ENCODE measurements around the gene SYNRG. TPM values are rescaled to one million over a fixed set of nuclear protein-coding genes. Genes with fewer than 3 reads are reported as not detected.

Gene SYNRG
- total RNA-seq, 1 experiment from 2014 or later: 46.6 TPM

DNA sequence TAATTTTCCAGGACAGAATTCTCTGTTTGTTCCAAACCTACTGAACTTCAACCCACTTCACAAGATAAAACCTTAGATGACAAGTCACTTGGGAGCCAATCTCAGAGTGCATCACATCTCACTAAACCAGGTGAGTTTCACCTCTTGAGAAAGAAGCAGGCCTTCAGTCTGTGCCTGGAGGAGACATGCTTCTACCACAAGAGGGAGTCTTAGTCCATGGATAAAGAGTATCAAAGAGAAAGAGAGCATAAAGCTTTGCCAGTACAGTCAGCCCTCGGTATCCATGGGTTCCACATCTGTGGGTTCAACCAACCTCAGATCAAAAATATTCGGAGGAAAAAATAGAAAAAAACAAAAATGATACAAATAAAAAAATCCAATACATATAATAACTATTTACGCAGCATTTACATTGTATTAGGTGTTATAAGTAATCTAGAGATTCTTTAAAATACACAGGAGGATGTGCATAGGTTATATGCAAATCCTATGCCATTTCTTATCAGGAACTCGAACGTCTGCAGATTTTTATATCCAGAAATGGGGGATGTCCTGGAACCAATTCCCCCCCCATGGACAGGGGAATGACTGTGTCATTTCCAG lies 81.9 kb downstream of the SYNRG start:
- Histone ChIP-seq H3K4me3 (ENCODE audit: low read length) (no peak overlapping the region), H4K20me1 (ENCODE audit: insufficient read depth, low read depth, low read length) (no peaks in the 10 kb centered on the region), H3K36me3 (ENCODE audit: insufficient read depth, low read length) (peaks cover 6% of the 10 kb centered on the region; the same call in 1 of the 2 replicates), H3K9me3 (ENCODE audit: low read length) (no peaks in the 10 kb centered on the region), H3K79me2 (ENCODE audit: low read length) (no peaks in the 10 kb centered on the region), H3K27me3 (ENCODE audit: low read length) (no peaks in the 10 kb centered on the region), H3K9me2 (replicated peaks; ENCODE audit: insufficient read depth, low read length) (no peaks in the 10 kb centered on the region), H3K9ac (ENCODE audit: low read length) (no peak overlapping the region), H3K4me2 (ENCODE audit: low read depth, low read length, poor library complexity, severe bottlenecking) (no peak overlapping the region), H3K4me1 (ENCODE audit: low read length) (peaks cover 18% of the 10 kb centered on the region), H2AFZ (ENCODE audit: low read length) (no peak overlapping the region), H3K27ac (ENCODE audit: low read length) (no peak overlapping the region)
- peak; percentile 87 for DNase-seq

GRCh38 chr17:37523715-37524219 lies 85.5 kb downstream of the SYNRG start:
- H4K20me1 ChIP-seq (ENCODE audit: insufficient read depth, low read depth, low read length): no peaks in the 10 kb centered on the region
- no peak overlapping the region for H3K4me2 ChIP-seq (ENCODE audit: low read depth, low read length, poor library complexity, severe bottlenecking)
- H3K36me3 ChIP-seq (ENCODE audit: insufficient read depth, low read length): peaks cover 3% of the 10 kb centered on the region; the same call in 1 of the 2 replicates
- no peak for DNase-seq
- no peak overlapping the region for H2AFZ ChIP-seq (ENCODE audit: low read length)
- H3K27me3 ChIP-seq (ENCODE audit: low read length): no peaks in the 10 kb centered on the region
- no peaks in the 10 kb centered on the region for H3K9me3 ChIP-seq (ENCODE audit: low read length)
- H3K9ac ChIP-seq (ENCODE audit: low read length): no peak overlapping the region
- peaks cover 14% of the 10 kb centered on the region for H3K4me1 ChIP-seq (ENCODE audit: low read length)
- no peak overlapping the region for H3K4me3 ChIP-seq (ENCODE audit: low read length)
- H3K27ac ChIP-seq (ENCODE audit: low read length): no peak overlapping the region
- H3K79me2 ChIP-seq (ENCODE audit: low read length): no peaks in the 10 kb centered on the region
- H3K9me2 ChIP-seq (replicated peaks; ENCODE audit: insufficient read depth, low read length): no peaks in the 10 kb centered on the region

GRCh38 chr17:37521821-37522220 lies 87.4 kb downstream of the SYNRG start:
- H3K27ac ChIP-seq (ENCODE audit: low read length): no peak overlapping the region
- H3K27me3 ChIP-seq (ENCODE audit: low read length): no peaks in the 10 kb centered on the region
- no peak overlapping the region for H2AFZ ChIP-seq (ENCODE audit: low read length)
- H4K20me1 ChIP-seq (ENCODE audit: insufficient read depth, low read depth, low read length): no peaks in the 10 kb centered on the region
- no peak for DNase-seq
- H3K9me3 ChIP-seq (ENCODE audit: low read length): no peaks in the 10 kb centered on the region
- no peak overlapping the region for H3K4me3 ChIP-seq (ENCODE audit: low read length)
- no peaks in the 10 kb centered on the region for H3K79me2 ChIP-seq (ENCODE audit: low read length)
- H3K9me2 ChIP-seq (replicated peaks; ENCODE audit: insufficient read depth, low read length): no peaks in the 10 kb centered on the region
- H3K36me3 ChIP-seq (ENCODE audit: insufficient read depth, low read length): peaks cover 9% of the 10 kb centered on the region; the same call in 1 of the 2 replicates
- no peak overlapping the region for H3K9ac ChIP-seq (ENCODE audit: low read length)
- H3K4me1 ChIP-seq (ENCODE audit: low read length): no peaks in the 10 kb centered on the region
- no peak overlapping the region for H3K4me2 ChIP-seq (ENCODE audit: low read depth, low read length, poor library complexity, severe bottlenecking)

DNA sequence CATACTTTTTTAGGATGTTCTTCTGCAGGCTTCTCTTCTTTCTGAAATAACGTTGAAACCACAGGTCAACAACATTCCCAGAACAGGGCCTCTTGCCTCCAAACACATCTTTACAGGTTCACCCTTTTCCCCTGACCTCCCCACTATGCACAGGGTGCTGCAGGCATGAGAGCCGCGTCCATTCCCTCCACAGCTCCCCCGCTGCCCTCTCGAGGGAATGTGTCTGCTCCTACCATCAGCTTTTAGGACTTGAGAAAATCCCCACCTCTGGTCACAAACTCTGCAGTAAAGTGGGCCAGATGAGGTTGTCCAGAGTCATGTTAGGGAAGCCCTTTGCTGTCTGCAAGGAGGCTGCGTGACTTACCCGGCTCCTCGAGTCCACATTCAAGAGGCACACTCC lies 89.0 kb downstream of the SYNRG start:
- Histone ChIP-seq H2AFZ (ENCODE audit: low read length) (no peak overlapping the region), H3K36me3 (ENCODE audit: insufficient read depth, low read length) (peaks cover 9% of the 10 kb centered on the region; the same call in 1 of the 2 replicates), H3K9ac (ENCODE audit: low read length) (no peak overlapping the region)

DNA sequence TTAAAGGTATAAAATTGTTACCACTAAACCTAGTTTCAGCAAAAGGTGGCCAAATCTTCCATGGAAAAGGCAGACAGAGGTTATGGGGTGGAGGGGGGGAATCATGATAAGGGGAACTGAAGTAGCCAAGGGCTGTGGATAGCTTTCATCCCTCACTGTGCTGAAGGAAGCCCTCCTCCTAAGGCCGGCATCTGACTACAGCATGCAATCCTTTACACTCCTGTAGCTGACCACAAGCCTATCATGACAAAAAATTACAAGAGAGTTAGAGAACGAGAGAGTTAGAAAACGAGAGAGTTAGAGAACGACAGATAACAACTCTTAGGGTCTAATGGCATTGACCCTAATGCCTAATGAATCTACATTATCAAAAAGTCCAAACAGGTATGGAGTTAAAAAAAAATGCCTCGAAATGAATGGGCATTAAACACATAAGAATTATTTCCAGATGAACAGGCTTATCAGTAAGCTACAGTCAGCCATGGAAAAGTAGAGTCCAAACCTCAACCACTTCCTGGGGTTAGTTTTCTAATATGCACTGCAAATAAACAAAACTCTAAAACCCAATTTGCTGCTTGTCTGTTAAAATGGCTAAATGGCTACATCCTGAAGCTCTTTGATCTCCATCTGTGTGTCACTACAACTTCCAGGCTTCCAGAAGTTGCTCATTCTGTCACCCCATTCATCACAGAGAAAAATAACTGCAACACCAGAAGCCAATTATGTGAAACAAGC lies 89.8 kb downstream of the SYNRG start:
- H3K9me3 ChIP-seq (ENCODE audit: low read length): no peaks in the 10 kb centered on the region
- no peak overlapping the region for H3K4me3 ChIP-seq (ENCODE audit: low read length)
- DNase-seq: no peak
- no peak overlapping the region for H3K4me2 ChIP-seq (ENCODE audit: low read depth, low read length, poor library complexity, severe bottlenecking)
- H4K20me1 ChIP-seq (ENCODE audit: insufficient read depth, low read depth, low read length): no peaks in the 10 kb centered on the region
- no peak overlapping the region for H3K9ac ChIP-seq (ENCODE audit: low read length)
- no peaks in the 10 kb centered on the region for H3K9me2 ChIP-seq (replicated peaks; ENCODE audit: insufficient read depth, low read length)
- H3K36me3 ChIP-seq (ENCODE audit: insufficient read depth, low read length): peaks cover 9% of the 10 kb centered on the region; the same call in 1 of the 2 replicates
- no peak overlapping the region for H2AFZ ChIP-seq (ENCODE audit: low read length)
- H3K27me3 ChIP-seq (ENCODE audit: low read length): no peaks in the 10 kb centered on the region
- H3K79me2 ChIP-seq (ENCODE audit: low read length): no peaks in the 10 kb centered on the region
- no peak overlapping the region for H3K27ac ChIP-seq (ENCODE audit: low read length)
- peaks cover 10% of the 10 kb centered on the region for H3K4me1 ChIP-seq (ENCODE audit: low read length)

More for the DNA sequence above, 89.0 kb downstream of the SYNRG start:
- Histone ChIP-seq H3K4me1 (ENCODE audit: low read length) (peaks cover 10% of the 10 kb centered on the region), H3K27ac (ENCODE audit: low read length) (no peak overlapping the region), H3K4me2 (ENCODE audit: low read depth, low read length, poor library complexity, severe bottlenecking) (no peak overlapping the region), H4K20me1 (ENCODE audit: insufficient read depth, low read depth, low read length) (no peaks in the 10 kb centered on the region), H3K9me3 (ENCODE audit: low read length) (no peaks in the 10 kb centered on the region), H3K9me2 (replicated peaks; ENCODE audit: insufficient read depth, low read length) (no peaks in the 10 kb centered on the region), H3K4me3 (ENCODE audit: low read length) (no peak overlapping the region), H3K27me3 (ENCODE audit: low read length) (no peaks in the 10 kb centered on the region), H3K79me2 (ENCODE audit: low read length) (no peaks in the 10 kb centered on the region)
- no peak for DNase-seq

DNA sequence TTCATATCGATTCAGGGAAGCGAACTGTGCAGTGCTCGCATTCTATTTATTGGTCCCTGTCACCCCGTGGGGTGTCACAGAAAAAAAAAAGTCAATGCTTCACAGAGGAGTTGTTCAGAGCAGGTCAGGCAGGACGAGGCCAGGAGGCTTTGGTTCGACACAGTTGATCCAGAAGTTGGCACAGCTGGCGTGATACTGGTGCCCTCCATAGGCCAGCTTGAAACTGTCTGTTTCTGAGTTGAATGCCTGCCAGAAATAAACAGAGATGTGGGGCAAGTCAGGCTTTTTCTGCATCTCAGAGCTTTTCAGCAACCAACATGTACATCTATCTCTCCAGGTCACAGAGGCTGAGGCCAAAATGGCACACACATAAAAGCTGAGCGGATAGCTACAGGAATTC lies 90.4 kb downstream of the SYNRG start:
- no peak for DNase-seq
- H2AFZ ChIP-seq (ENCODE audit: low read length): no peak overlapping the region
- no peaks in the 10 kb centered on the region for H4K20me1 ChIP-seq (ENCODE audit: insufficient read depth, low read depth, low read length)
- H3K4me3 ChIP-seq (ENCODE audit: low read length): no peak overlapping the region
- no peaks in the 10 kb centered on the region for H3K9me2 ChIP-seq (replicated peaks; ENCODE audit: insufficient read depth, low read length)
- H3K79me2 ChIP-seq (ENCODE audit: low read length): no peaks in the 10 kb centered on the region
- H3K4me2 ChIP-seq (ENCODE audit: low read depth, low read length, poor library complexity, severe bottlenecking): no peak overlapping the region
- H3K27me3 ChIP-seq (ENCODE audit: low read length): no peaks in the 10 kb centered on the region
- H3K27ac ChIP-seq (ENCODE audit: low read length): no peak overlapping the region
- H3K4me1 ChIP-seq (ENCODE audit: low read length): peaks cover 10% of the 10 kb centered on the region
- no peaks in the 10 kb centered on the region for H3K9me3 ChIP-seq (ENCODE audit: low read length)
- H3K9ac ChIP-seq (ENCODE audit: low read length): no peak overlapping the region
- peaks cover 13% of the 10 kb centered on the region; the same call in 1 of the 2 replicates for H3K36me3 ChIP-seq (ENCODE audit: insufficient read depth, low read length)

GRCh38 chr17:37517881-37518280 lies 91.3 kb downstream of the SYNRG start:
- Histone ChIP-seq H3K27me3 (ENCODE audit: low read length) (no peaks in the 10 kb centered on the region), H3K36me3 (ENCODE audit: insufficient read depth, low read length) (peaks cover 15% of the 10 kb centered on the region; the same call in 1 of the 2 replicates)

DNA sequence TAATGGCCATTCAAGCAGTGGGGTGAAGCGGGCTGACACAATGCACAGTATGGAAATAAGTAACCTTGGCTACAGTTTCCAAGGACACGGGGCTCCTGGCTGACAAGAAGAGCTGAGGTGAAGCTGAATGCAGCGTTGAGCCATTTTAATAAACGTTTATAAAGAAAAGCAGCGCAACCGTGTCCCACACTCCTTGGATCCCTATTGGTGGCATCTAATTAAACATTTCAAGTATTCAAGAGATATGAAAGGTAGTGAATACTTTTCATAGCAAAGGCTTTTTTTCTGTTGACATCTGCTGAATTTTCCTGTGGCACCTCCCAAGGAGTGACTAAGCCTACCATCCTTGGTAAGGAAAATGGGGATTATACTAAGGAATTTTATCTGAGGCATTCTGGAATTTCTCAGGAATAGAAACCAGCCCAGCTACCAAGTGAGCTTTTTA lies 93.1 kb downstream of the SYNRG start:
- Histone ChIP-seq H3K4me1 (ENCODE audit: low read length) (peaks cover 10% of the 10 kb centered on the region), H4K20me1 (ENCODE audit: insufficient read depth, low read depth, low read length) (no peaks in the 10 kb centered on the region), H3K36me3 (ENCODE audit: insufficient read depth, low read length) (peaks cover 15% of the 10 kb centered on the region; the same call in 1 of the 2 replicates), H3K9me2 (replicated peaks; ENCODE audit: insufficient read depth, low read length) (no peaks in the 10 kb centered on the region), H3K79me2 (ENCODE audit: low read length) (no peaks in the 10 kb centered on the region), H3K4me2 (ENCODE audit: low read depth, low read length, poor library complexity, severe bottlenecking) (no peak overlapping the region), H2AFZ (ENCODE audit: low read length) (no peak overlapping the region), H3K27ac (ENCODE audit: low read length) (no peak overlapping the region), H3K27me3 (ENCODE audit: low read length) (no peaks in the 10 kb centered on the region), H3K9ac (ENCODE audit: low read length) (no peak overlapping the region), H3K9me3 (ENCODE audit: low read length) (no peaks in the 10 kb centered on the region), H3K4me3 (ENCODE audit: low read length) (no peak overlapping the region)
- DNase-seq: no peak

More at GRCh38 chr17:37517881-37518280, 91.3 kb downstream of the SYNRG start:
- Histone ChIP-seq H2AFZ (ENCODE audit: low read length) (no peak overlapping the region), H3K4me3 (ENCODE audit: low read length) (no peak overlapping the region), H3K27ac (ENCODE audit: low read length) (no peak overlapping the region), H3K9me3 (ENCODE audit: low read length) (no peaks in the 10 kb centered on the region), H3K9ac (ENCODE audit: low read length) (no peak overlapping the region), H3K79me2 (ENCODE audit: low read length) (no peaks in the 10 kb centered on the region), H3K9me2 (replicated peaks; ENCODE audit: insufficient read depth, low read length) (no peaks in the 10 kb centered on the region), H3K4me1 (ENCODE audit: low read length) (peaks cover 10% of the 10 kb centered on the region), H4K20me1 (ENCODE audit: insufficient read depth, low read depth, low read length) (no peaks in the 10 kb centered on the region), H3K4me2 (ENCODE audit: low read depth, low read length, poor library complexity, severe bottlenecking) (no peak overlapping the region)
- DNase-seq: no peak
